ENCODE results near the gene ANKRD65.

- TF ChIP-seq POLR2AphosphoS5 (IDR thresholded peaks at IDR 0.05; ENCODE audit: low read depth, low read length) (0 out of 2 replicates have a peak, but pooled peaks have one; percentile 15), REST (IDR thresholded peaks at IDR 0.05; ENCODE audit: insufficient read depth in 1 of 2, low read depth in 2 of 2, low read length in 2 of 2) (no peak), TAF1 (IDR thresholded peaks at IDR 0.05; ENCODE audit: borderline replicate concordance, insufficient read depth, low read length) (no peak), SIN3A (IDR thresholded peaks at IDR 0.05; ENCODE audit: borderline replicate concordance, insufficient read depth, low read length) (no peak)
Observed at GRCh38 chr1:1371746-1372711, 49.0 kb downstream of the ANKRD65 start.

Data from PFSK-1 (cell line).